SKM-1 treated with dmso at 0.1 percent for 144 hours (cell line): Measurements from ENCODE around the gene SCN2B.
A peak's percentile ranks its signal among the peaks of the same experiment; 100 is the strongest.
"Not testable (repeated sequence)": the region's sequence is repeated elsewhere in the genome, so short reads cannot be mapped to it uniquely, and the experiment has no call there.

Source experiments
- DNase-seq: peaks from one replicate; lab custom pipeline; 2025; ENCODE audit not compliant: unreplicated experiment; lab: John Stamatoyannopoulos, UW

SCN2B gene

DNA sequence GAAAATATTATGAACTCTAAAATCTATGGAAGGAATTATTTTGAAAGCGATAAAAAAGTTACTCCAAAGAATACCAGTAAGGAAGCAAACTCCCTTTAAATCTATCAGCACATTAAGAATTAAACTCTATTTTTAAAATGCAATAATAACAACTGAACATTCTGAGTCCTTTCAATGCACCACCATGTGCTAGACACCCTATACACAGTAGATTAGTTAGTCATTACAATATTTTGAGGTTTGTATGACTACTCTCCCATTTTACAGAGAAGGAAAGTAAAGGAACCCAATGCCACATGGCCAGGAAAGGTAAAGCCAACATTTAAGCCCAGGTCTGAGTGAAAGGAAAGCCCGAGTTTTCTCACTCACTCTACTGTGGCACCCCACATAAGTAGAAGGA lies 30.6 kb upstream of the SCN2B start:
- no peak for DNase-seq

DNA sequence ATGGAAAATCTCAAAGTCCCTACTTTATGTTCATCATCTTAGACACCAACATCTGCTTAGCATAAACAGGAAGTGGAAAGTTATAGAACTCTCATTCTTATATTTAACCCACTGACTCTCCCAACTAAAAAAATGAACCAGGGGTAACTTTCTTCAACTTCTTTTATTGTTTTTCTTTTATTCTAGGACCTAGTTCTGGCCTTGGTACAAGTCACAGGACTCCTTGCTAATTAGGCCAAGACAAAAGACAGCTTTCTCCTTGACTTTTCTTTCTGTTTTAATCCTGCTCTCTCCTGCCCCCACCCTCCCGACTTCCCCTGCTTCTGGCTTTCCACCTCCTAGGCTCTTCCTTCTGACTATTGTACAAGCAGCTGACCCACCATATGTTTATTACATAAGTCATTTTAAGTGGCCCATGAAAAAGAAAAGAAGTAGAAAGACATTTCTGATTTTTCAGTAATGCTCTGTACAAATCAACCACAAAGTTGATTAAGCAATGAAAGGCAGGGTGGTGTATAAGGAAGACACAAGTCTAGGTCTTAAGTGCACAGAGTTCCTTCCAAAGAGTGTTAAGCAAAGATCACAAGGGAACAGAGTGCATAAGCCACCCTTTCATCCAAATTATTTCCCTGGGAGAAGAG lies 30.1 kb upstream of the SCN2B start:
- peak; percentile 82 for DNase-seq

DNA sequence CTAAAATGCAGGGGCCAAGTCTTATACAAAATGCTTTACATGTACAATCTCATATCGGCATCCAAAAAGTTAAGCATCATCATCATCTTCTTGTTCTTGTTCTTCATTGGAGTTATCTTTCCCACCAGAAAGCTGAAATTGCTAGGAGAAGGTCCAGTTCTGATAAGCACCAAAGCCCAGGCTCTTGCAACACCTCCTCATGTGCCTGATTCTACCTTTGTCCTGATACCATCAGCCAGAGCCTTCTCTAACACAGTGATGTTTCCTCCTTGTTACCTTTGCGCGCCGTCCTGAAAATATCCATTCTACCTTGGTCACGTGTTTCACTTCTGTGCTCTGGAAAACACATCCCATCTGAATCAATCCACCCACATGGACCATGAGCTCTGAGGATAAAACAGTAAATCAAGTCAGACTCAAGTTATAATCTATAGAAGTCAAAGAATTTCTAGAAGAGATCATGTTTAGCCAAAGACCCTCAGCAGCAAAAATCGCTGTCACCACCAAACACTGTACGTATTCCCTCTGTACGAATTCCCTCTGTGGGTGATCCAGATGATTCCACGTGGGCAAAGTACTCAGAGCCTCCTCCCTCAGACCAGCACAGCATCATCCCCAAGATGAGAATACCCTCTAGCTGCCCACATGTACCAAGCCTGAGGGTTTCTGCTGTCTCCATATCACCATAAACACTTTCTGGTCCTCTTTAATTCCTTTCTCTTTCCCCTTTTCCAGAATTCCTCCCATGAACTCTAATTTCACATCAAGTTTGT lies 29.4 kb upstream of the SCN2B start:
- DNase-seq = no peak

- no peak for DNase-seq
Measured at GRCh38 chr11:118202599-118203422, 26.4 kb upstream of the SCN2B start.

GRCh38 chr11:118201966-118202365 lies 25.5 kb upstream of the SCN2B start:
- DNase-seq = no peak

DNA sequence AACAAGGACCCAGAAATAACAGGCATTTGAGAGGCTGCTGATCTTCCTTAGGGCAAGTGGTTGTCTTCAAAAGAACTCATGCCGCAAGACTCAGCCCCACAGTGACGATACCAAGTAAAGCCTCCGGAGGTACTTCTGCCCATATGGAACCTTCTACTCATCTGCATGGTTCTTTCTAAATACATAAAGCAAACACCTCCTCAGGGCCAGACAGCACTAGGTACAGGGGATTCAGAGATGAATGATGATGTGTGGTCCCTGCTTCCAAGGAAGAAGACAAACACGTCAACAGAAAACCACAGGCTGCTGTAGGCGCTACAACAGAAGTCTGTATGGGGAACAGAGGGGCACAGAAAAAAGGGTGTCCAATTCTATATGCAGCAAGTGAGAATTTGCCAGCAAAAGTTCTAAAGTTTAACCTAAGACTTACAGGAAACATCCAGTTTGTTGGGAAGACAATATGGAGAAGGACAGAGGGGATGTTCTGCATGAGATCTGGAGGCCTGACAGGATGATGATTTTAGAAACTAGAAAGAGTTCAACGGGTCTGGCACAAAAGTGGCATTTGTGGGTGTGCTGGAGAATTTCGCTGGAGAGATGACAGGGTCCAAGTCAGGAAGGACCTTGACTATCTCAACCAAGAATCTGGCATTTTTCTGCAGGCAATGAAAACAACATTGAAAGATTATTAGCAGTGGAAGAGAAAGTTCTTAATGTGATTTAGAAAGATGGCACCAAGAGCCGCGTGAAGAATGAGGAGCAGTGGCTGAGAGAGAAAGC lies 24.7 kb upstream of the SCN2B start:
- DNase-seq = no peak

DNA sequence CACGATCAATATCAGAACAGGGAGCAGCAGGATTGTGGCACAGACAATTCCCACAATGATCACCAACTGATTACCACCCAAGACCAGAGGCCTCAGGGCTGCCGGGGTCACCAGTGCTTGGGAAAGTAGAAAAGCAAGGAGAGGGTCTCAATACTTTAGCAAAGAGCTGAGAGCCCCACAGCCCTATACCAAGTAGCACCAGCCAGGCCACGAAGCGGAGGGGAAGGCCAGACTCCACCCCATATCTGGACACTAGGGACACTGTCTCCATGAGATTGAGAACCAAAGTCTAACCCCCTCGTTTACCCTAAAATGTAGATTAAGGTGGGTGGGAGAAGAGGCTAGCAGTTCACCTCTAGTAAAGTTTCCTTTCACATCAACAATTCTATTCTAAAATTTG lies 24.1 kb upstream of the SCN2B start:
- no peak for DNase-seq

- DNase-seq = no peak
Measured at GRCh38 chr11:118199135-118199534, 22.7 kb upstream of the SCN2B start.

DNA sequence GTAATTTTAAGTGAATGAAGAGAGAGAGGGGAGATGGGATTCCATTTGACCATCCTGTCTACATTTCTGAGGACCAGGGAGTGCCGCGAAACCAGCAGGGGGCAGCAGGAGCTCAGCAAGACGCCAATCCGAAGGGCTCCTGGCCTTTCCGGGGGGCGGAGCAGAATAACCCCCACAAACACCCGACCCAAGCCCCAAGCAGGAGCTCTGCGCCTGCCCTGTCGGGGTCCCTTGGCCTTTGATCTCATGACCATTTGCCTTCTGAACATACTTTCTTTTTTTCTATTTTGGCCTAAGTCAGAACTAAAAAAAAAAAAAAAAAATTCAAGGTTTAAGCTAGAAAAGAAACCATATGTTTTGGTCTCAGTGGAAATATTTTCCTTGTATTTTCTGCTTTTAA lies 21.9 kb upstream of the SCN2B start:
- peak; percentile 64 for DNase-seq

DNA sequence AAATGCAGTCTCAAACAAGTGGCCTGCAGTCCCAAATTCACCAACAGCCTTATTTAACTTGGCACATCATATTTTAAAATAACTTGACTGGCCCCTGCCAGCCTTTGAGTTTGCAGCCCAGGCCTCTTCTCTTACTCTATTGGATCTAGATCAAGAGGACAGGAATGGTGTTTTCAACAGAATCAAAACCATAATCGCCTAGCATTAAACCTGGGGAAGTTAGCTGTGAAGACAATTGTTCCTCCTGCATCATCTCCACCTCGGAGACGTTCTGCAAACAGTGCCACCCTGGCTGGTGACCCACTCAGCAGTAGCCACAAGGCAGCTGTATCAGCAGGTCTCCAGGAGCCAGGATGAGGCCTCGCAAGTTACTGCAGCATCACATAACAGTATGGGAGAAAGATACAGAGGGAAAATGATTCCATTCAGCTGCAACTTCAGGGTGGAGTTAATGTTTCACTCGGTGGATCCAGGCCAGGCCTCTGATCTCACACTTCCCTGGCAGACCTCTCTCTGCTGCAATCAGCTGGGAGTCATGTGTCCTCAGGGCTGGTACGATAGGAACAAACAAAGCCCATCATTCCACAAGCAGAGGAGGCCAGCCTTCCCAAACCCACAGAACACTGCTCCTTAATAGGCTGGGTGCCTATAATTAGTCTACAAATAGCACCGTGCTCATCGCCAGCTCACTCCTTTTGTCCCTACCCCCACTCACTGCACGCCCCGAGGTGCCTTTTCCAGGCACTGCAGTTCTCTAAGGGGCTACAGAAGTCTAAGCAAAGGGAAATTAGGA lies 18.6 kb upstream of the SCN2B start:
- DNase-seq = no peak

GRCh38 chr11:118193910-118194566 lies 17.6 kb upstream of the SCN2B start:
- no peak for DNase-seq

- DNase-seq = not testable (repeated sequence)
Measured at GRCh38 chr11:118192817-118193216, 16.4 kb upstream of the SCN2B start.

DNA sequence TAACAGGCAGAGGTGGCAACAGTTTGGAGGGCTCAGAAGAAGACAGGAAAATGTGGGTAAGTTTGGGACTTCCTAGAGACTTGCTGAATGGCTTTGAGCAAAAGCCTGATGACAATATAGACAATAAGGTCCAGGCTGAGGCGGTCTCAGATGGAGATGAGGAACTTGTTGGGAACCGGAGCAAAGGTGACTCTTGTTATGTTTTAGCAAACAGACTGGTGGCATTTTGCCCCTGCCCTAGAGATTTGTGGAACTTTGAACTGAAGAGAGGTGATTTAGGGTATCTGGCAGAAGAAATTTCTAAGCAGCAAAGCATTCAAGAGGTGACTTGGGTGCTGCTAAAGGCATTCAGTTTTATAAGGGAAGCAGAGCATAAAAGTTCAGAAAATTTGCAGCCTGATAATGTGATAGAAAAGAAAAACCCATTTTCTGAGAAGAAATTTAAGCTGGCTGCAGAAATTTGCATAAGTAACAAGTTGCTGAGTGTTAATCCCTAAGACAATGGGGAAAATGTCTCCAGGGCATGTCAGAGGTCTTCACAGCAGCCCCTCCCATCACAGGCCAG lies 14.6 kb upstream of the SCN2B start:
- DNase-seq = not testable (repeated sequence)

GRCh38 chr11:118186346-118187107 lies 10.1 kb upstream of the SCN2B start:
- DNase-seq = peak; percentile 75

DNA sequence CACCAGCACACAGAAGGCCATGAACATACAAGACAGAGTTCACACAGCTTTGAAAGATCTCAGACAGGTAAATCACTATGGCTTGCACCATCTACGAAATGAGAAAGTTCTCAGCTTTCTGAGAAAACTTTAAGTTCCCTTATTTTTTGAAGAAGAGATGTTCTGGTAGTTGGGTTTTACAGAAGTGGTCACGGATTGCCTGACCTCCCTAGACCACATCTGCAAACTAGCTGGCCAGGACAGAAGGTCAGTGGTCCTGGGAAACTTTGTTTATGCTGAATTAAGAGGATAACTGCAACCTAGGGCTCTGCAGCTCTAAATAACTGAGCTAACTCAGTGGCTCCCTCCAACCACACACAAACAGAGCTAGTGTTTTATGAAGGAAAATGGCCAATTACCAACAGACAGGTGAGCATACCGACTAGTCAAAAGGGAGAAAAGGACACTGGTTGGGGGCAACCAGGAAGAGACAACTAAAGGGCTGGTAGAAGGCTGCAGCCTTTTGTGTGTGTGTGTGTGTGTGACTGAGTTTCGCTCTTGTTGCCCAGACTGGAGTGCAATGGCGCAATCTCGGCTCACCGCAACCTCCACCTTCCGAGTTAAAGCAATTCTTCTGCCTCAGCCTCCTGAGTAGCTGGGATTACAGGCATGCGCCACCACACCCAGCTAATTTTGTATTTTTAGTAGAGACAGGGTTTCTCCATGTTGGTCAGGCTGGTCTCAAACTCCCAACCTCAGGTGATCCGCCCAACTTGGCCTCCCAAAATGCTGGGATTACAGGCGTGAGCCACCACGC lies 8.5 kb upstream of the SCN2B start:
- peak; percentile 89 for DNase-seq

DNA sequence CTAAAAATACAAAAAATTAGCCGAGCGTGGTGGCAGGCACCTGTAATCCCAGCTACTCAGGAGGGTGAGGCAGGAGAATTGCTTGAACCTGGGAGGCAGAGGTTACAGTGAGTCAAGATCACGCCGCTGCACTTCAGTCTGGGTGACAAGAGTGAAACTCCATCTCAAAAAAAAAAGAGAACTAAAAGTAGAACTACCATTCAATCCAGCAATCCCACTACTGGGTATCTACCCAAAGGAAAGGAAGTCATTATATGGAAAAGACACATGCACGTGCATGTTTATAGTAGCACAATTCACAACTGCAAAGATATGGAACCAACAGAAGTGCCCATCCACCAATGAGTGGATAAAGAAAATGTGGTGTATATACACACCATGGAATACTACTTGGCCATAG lies 7.3 kb upstream of the SCN2B start:
- not testable (repeated sequence) for DNase-seq

DNA sequence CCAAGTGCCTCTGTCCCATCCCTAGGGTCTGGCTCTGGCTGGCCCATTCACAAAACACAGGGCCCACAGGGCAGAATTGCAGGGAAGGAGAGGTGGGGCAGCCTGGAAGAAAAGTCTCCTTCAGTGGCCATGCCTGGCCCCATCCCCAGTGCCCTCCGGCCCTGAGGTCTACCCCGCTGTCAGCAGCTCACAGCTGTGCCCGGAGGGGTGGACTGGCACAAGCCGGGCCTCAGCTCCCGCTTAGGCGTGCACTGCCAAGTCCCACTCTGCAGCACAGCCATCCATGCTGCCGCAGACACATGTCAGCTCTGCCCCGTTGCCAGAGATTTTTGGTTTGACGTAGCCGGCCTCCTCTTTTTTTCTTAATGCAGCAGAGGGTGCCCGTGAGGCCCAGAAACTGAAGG lies 3.9 kb upstream of the SCN2B start:
- no peak for DNase-seq

- DNase-seq = no peak
Measured at GRCh38 chr11:118176778-118177134, 317 bp upstream of the SCN2B start.
